SK-N-SH (cell line): ENCODE results near the gene CYCS.

Experiments
- GABPA ChIP-seq: IDR thresholded peaks from 2 replicates; pipeline ENCODE4 v1.4.0; 2012; ENCODE audit warnings: low read depth, mild to moderate bottlenecking
- ZBTB33 ChIP-seq: IDR thresholded peaks from 2 replicates; pipeline ENCODE4 v1.4.0; 2012; ENCODE audit warnings: low read depth, borderline replicate concordance
- TF ChIP-seq, protein P1 (sequence below): IDR thresholded peaks from 2 replicates; pipeline ENCODE4 v1.4.0; 2012; ENCODE audit warnings: low read depth, borderline replicate concordance
- TF ChIP-seq, protein P2 (sequence below): fragments of 200-600 bp; sonication (generic); IDR thresholded peaks from 2 replicates; pipeline ENCODE4 v1.6.1; 2017; ENCODE audit warnings: antibody characterized with exemption, mild to moderate bottlenecking, moderate library complexity
- TF ChIP-seq, protein P3 (sequence below): IDR thresholded peaks from 2 replicates; pipeline ENCODE4 v1.4.0; 2012; ENCODE audit warnings: low read depth

DNA sequence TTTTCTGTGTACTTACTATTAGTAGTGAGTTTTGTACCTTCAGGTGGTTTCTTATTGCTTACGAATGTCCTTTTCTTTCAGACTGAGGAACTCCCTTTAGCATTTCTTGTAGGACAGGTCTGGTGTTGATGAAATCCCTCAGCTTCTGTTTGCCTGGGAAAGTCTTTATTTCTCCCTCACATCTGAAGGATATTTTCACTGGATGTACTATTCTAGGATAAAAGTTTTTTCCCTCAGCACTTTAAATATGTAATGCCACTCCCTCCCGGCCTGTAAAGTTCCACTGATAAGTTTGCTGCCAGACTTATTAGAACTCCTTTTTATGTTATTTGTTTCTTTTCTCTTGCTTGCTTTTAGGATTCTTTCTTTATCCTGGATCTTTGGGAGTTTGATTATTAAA lies 1.7 kb upstream of the CYCS start:
- TF ChIP-seq, protein P1, sequence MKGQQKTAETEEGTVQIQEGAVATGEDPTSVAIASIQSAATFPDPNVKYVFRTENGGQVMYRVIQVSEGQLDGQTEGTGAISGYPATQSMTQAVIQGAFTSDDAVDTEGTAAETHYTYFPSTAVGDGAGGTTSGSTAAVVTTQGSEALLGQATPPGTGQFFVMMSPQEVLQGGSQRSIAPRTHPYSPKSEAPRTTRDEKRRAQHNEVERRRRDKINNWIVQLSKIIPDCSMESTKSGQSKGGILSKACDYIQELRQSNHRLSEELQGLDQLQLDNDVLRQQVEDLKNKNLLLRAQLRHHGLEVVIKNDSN = no peak
- TF ChIP-seq GABPA = no peak
- TF ChIP-seq ZBTB33 = no peak
- TF ChIP-seq, protein P2, sequence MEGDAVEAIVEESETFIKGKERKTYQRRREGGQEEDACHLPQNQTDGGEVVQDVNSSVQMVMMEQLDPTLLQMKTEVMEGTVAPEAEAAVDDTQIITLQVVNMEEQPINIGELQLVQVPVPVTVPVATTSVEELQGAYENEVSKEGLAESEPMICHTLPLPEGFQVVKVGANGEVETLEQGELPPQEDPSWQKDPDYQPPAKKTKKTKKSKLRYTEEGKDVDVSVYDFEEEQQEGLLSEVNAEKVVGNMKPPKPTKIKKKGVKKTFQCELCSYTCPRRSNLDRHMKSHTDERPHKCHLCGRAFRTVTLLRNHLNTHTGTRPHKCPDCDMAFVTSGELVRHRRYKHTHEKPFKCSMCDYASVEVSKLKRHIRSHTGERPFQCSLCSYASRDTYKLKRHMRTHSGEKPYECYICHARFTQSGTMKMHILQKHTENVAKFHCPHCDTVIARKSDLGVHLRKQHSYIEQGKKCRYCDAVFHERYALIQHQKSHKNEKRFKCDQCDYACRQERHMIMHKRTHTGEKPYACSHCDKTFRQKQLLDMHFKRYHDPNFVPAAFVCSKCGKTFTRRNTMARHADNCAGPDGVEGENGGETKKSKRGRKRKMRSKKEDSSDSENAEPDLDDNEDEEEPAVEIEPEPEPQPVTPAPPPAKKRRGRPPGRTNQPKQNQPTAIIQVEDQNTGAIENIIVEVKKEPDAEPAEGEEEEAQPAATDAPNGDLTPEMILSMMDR = no peak
- TF ChIP-seq, protein P3, sequence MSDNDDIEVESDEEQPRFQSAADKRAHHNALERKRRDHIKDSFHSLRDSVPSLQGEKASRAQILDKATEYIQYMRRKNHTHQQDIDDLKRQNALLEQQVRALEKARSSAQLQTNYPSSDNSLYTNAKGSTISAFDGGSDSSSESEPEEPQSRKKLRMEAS = no peak
